ENCODE results near the gene GPC3. TPM values are rescaled to one million over a fixed set of nuclear protein-coding genes. Genes with fewer than 3 reads are reported as not detected.

Gene GPC3
- total RNA-seq, 1 experiment from 2014 or later: 0.98 TPM

GRCh38 chrX:133981924-133982323, 3.5 kb downstream of the GPC3 start:
- Histone ChIP-seq H3K4me2 (ENCODE audit: low read length) (no peak overlapping the region), H3K9ac (ENCODE audit: low read length) (no peak overlapping the region)

More at GRCh38 chrX:133981924-133982323, 3.5 kb downstream of the GPC3 start:
- RAD21 ChIA-PET (ENCODE audit: low non-redundant PET in 1 of 2, low total read pairs in 2 of 2, uncharacterized antibody in 2 of 2, unreplicated experiment in 2 of 2): no interaction called here
- no TSS peak for BruUV-seq (replicated peaks)
- H3K79me2 ChIP-seq (ENCODE audit: insufficient read depth, low read length): no peaks in the 10 kb centered on the region
- ATAC-seq: no peak
- intact Hi-C loops (cut with micrococcal nuclease): no loop called here
- no peaks in the 10 kb centered on the region for H3K36me3 ChIP-seq (ENCODE audit: control insufficient read depth in 1 of 2, insufficient read depth in 2 of 2, low read length in 2 of 2)
- H3K27me3 ChIP-seq (ENCODE audit: insufficient read depth, low read length): no peaks in the 10 kb centered on the region
- no peaks in the 10 kb centered on the region; a peak in 1 of 4 replicates for H3K4me1 ChIP-seq (ENCODE audit: control insufficient read depth in 1 of 2, insufficient read depth in 2 of 2, low read length in 2 of 2)
- H3K9me2 ChIP-seq (ENCODE audit: insufficient read depth): no peaks in the 10 kb centered on the region
- no peaks in the 10 kb centered on the region for H4K20me1 ChIP-seq (ENCODE audit: insufficient read depth)
- DNase-seq (ENCODE audit: low read depth, low spot score): no peak
- POLR2A ChIA-PET: no interaction called here
- no peak overlapping the region for H2AFZ ChIP-seq (ENCODE audit: low read depth, low read length, poor library complexity, severe bottlenecking)
- CTCF ChIA-PET: no interaction called here
- TF ChIP-seq, protein P1, sequence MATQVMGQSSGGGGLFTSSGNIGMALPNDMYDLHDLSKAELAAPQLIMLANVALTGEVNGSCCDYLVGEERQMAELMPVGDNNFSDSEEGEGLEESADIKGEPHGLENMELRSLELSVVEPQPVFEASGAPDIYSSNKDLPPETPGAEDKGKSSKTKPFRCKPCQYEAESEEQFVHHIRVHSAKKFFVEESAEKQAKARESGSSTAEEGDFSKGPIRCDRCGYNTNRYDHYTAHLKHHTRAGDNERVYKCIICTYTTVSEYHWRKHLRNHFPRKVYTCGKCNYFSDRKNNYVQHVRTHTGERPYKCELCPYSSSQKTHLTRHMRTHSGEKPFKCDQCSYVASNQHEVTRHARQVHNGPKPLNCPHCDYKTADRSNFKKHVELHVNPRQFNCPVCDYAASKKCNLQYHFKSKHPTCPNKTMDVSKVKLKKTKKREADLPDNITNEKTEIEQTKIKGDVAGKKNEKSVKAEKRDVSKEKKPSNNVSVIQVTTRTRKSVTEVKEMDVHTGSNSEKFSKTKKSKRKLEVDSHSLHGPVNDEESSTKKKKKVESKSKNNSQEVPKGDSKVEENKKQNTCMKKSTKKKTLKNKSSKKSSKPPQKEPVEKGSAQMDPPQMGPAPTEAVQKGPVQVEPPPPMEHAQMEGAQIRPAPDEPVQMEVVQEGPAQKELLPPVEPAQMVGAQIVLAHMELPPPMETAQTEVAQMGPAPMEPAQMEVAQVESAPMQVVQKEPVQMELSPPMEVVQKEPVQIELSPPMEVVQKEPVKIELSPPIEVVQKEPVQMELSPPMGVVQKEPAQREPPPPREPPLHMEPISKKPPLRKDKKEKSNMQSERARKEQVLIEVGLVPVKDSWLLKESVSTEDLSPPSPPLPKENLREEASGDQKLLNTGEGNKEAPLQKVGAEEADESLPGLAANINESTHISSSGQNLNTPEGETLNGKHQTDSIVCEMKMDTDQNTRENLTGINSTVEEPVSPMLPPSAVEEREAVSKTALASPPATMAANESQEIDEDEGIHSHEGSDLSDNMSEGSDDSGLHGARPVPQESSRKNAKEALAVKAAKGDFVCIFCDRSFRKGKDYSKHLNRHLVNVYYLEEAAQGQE (IDR thresholded peaks at IDR 0.05; ENCODE audit: low read depth): no peak
- TF ChIP-seq EZH2 (IDR thresholded peaks at IDR 0.05) (no peak), POLR2AphosphoS5 (IDR thresholded peaks at IDR 0.05; ENCODE audit: low read depth, low read length) (no peak), RAD21 (IDR thresholded peaks at IDR 0.05; ENCODE audit: low read depth) (no peak), FOSL1 (IDR thresholded peaks at IDR 0.05; ENCODE audit: low read depth) (no peak), YY1 (IDR thresholded peaks at IDR 0.05; ENCODE audit: extremely low read depth, insufficient replicate concordance, low read depth, low read length) (no peak), CBX3 (IDR thresholded peaks at IDR 0.05; ENCODE audit: low read depth) (no peak), EZH2phosphoT487 (IDR thresholded peaks at IDR 0.05; ENCODE audit: borderline replicate concordance) (no peak), ZNF274 (IDR thresholded peaks at IDR 0.05; ENCODE audit: low read depth, low read length) (no peak), SP1 (IDR thresholded peaks at IDR 0.05; ENCODE audit: low read depth) (no peak)
- TF ChIP-seq, protein P2, sequence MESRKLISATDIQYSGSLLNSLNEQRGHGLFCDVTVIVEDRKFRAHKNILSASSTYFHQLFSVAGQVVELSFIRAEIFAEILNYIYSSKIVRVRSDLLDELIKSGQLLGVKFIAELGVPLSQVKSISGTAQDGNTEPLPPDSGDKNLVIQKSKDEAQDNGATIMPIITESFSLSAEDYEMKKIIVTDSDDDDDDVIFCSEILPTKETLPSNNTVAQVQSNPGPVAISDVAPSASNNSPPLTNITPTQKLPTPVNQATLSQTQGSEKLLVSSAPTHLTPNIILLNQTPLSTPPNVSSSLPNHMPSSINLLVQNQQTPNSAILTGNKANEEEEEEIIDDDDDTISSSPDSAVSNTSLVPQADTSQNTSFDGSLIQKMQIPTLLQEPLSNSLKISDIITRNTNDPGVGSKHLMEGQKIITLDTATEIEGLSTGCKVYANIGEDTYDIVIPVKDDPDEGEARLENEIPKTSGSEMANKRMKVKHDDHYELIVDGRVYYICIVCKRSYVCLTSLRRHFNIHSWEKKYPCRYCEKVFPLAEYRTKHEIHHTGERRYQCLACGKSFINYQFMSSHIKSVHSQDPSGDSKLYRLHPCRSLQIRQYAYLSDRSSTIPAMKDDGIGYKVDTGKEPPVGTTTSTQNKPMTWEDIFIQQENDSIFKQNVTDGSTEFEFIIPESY (IDR thresholded peaks at IDR 0.05; ENCODE audit: extremely low read depth, insufficient replicate concordance, low read length): no peak
- TF ChIP-seq, protein P3, sequence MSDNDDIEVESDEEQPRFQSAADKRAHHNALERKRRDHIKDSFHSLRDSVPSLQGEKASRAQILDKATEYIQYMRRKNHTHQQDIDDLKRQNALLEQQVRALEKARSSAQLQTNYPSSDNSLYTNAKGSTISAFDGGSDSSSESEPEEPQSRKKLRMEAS (IDR thresholded peaks at IDR 0.05): no peak
- no peak overlapping the region for H3K4me3 ChIP-seq (replicated peaks in 1 of 2; ENCODE audit: low read depth in 1 of 2, low read length in 2 of 2)
- H3K9me3 ChIP-seq (ENCODE audit: control insufficient read depth in 1 of 2, insufficient read depth in 1 of 2, low read depth in 1 of 2, low read length in 2 of 2): no peaks in the 10 kb centered on the region
- H3K27ac ChIP-seq (ENCODE audit: low read depth, low read length): no peak overlapping the region
